Measurements from ENCODE around the gene GCSAML. TPM values are rescaled to one million over a fixed set of nuclear protein-coding genes. Genes with fewer than 3 reads are reported as not detected.

GCSAML gene
- total and polyA plus RNA-seq, 7 donors: 0.01 to 0.36 (median 0.21) TPM; not detected in 3

GRCh38 chr1:247539215-247539614 is 9.7 kb upstream of the GCSAML start:
- H3K4me1 ChIP-seq: no peaks in the 10 kb centered on the region
- no peak overlapping the region for H3K4me3 ChIP-seq
- intact Hi-C loops (cut with DNase I): no loop called here
- H3K27ac ChIP-seq: no peak overlapping the region
- 67 to 70% (median 68%) methylated on average over 6 of the region's 6 CpGs for WGBS, 3 donors
- ATAC-seq (no peak), DNase-seq (no peak)
- H3K9me3 ChIP-seq: no peaks in the 10 kb centered on the region
- no peak for TF ChIP-seq CTCF (IDR thresholded peaks at IDR 0.05)
- no peaks in the 10 kb centered on the region for H3K27me3 ChIP-seq (ENCODE audit: insufficient read depth in 3 of 3, low read length in 2 of 3)
- no peaks in the 10 kb centered on the region for H3K36me3 ChIP-seq (ENCODE audit: insufficient read depth in 1 of 2, low read depth in 1 of 2)

DNA sequence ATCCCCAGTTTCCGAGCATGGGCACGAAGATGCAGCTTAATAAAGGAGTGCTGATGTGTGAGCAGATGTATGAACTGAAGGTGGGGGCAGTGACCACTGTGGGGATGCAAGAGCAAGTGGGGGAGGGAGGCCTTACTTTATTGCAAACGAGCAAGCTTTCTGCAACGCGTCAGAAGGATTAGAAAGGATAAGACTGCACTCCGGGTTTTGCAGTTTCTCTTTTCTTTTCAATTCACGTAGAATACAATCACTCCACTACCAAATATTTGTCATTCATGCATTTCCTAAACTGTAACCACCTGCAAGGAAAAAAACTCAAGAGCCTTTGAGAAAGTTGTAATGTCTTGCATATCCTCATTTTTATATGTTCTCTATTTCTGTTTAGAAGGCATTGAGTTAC is 8.4 kb upstream of the GCSAML start:
- no peaks in the 10 kb centered on the region for H3K4me1 ChIP-seq
- H3K9me3 ChIP-seq: no peaks in the 10 kb centered on the region
- H3K4me3 ChIP-seq: no peak overlapping the region
- 26 to 39% (median 32%) methylated on average over 7 of the region's 7 CpGs for WGBS, 3 donors
- ATAC-seq: no peak
- H3K36me3 ChIP-seq (ENCODE audit: insufficient read depth in 1 of 2, low read depth in 1 of 2): no peaks in the 10 kb centered on the region
- intact Hi-C loops (cut with DNase I): no loop called here
- TF ChIP-seq CTCF (IDR thresholded peaks at IDR 0.05): no peak
- no peaks in the 10 kb centered on the region for H3K27me3 ChIP-seq (ENCODE audit: insufficient read depth in 3 of 3, low read length in 2 of 3)
- no peak overlapping the region for H3K27ac ChIP-seq
- DNase-seq: no peak

- WGBS, 3 donors: 75 to 86% (median 79%) methylated on average over 3 of the region's 3 CpGs
- no peaks in the 10 kb centered on the region for H3K4me1 ChIP-seq
- intact Hi-C loops (cut with DNase I): no loop called here
- no peak overlapping the region for H3K27ac ChIP-seq
- no peaks in the 10 kb centered on the region for H3K36me3 ChIP-seq (ENCODE audit: insufficient read depth in 1 of 2, low read depth in 1 of 2)
- no peaks in the 10 kb centered on the region for H3K9me3 ChIP-seq
- ATAC-seq (no peak), DNase-seq (no peak)
- no peak overlapping the region for H3K4me3 ChIP-seq
- H3K27me3 ChIP-seq (ENCODE audit: insufficient read depth in 3 of 3, low read length in 2 of 3): no peaks in the 10 kb centered on the region
- TF ChIP-seq CTCF (IDR thresholded peaks at IDR 0.05): no peak
Measured at GRCh38 chr1:247542811-247543210, 6.1 kb upstream of the GCSAML start.

DNA sequence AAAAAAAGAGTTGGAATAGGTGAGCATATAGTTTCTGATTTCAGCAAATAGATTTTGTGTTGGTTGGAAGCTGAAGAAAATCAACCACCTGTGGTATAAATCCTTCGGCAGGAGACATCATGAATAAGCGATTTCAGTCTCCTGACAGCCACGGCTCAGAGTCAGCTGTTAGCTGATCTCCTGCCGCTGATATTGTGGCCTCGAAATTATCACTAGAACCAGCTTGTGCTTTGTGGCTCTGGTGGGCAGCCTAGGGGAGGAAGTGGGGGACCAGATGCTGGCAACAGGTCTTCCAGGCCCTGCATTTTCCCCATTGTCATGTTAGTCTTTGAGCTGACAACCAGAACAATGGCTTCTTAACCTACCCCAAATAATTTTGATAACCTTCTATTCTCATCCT is 842 bp upstream of the GCSAML start:
- H3K9me3 ChIP-seq: no peaks in the 10 kb centered on the region
- intact Hi-C loops (cut with DNase I): no loop called here
- ATAC-seq (no peak), DNase-seq (no peak)
- TF ChIP-seq CTCF (IDR thresholded peaks at IDR 0.05): no peak
- H3K4me1 ChIP-seq: no peaks in the 10 kb centered on the region
- WGBS, 3 donors: 49 to 53% (median 50%) methylated on average over 5 of the region's 5 CpGs
- H3K27me3 ChIP-seq (ENCODE audit: insufficient read depth in 3 of 3, low read length in 2 of 3): no peaks in the 10 kb centered on the region
- H3K27ac ChIP-seq: no peak overlapping the region
- H3K36me3 ChIP-seq (ENCODE audit: insufficient read depth in 1 of 2, low read depth in 1 of 2): no peaks in the 10 kb centered on the region
- no peak overlapping the region for H3K4me3 ChIP-seq

GRCh38 chr1:247551721-247552120 is 2.8 kb downstream of the GCSAML start:
- DNase-seq (no peak), ATAC-seq (no peak)
- Histone ChIP-seq H3K4me1 (no peaks in the 10 kb centered on the region), H3K27me3 (ENCODE audit: insufficient read depth in 3 of 3, low read length in 2 of 3) (no peaks in the 10 kb centered on the region), H3K27ac (no peak overlapping the region), H3K36me3 (ENCODE audit: insufficient read depth in 1 of 2, low read depth in 1 of 2) (no peaks in the 10 kb centered on the region), H3K9me3 (no peaks in the 10 kb centered on the region), H3K4me3 (no peak overlapping the region)
- intact Hi-C loops (cut with DNase I): no loop called here
- no peak for TF ChIP-seq CTCF (IDR thresholded peaks at IDR 0.05)
- 33 to 62% (median 33%) methylated on average over 1 of the region's 1 CpG for WGBS, 3 donors
